ENCODE results near the gene IRAG1. TPM values are rescaled to one million over a fixed set of nuclear protein-coding genes. Genes with fewer than 3 reads are reported as not detected.

Gene IRAG1
- total RNA-seq, 2 experiments from 2014 or later: not detected

DNA sequence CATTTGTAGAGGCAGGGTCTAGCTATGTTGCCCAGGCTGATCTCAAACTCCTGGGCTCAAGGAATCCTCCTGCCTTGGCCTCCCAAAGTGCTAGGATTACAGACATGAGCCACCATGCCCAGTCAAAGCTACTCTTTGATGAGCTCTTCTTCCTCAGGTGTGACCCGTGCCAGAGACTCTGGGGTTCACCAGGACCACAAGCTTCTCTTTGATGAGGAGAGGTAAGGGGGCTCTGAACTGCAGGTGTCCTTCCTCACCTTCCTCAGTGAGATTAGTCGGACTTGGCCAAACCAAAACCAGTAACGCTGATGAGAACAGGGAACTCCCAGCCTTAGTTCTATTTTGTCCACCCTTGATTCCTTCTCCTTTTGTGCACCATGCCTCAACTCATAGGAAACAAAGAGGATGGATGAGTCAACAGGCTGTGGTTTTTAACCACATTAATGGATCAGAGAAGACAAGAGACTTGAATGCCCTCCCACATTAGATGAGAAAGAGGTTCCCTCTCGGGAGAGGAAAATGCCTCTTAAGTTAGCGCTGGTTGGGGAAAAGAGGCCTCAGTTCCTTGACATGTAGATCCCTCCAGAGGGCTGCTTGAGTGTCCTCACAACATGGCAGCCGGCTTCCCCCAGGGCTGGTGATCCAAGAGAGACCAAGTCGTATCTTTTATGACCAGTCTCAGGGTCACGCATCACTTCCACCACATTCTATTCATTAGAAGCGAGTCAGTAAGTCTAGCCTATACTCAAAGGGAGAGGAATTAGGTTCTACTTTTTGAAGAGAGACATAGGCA is 31.8 kb upstream of the IRAG1 start:
- H3K27me3 Mint-ChIP-seq: peaks cover 20% of the 10 kb centered on the region
- no peaks in the 10 kb centered on the region for H3K9me3 Mint-ChIP-seq
- peaks cover 20% of the 10 kb centered on the region for H3K4me1 Mint-ChIP-seq
- peak; percentile 31 for DNase-seq
- no peak overlapping the region for H3K27ac Mint-ChIP-seq
- H3K4me3 Mint-ChIP-seq: no peak overlapping the region
- ChIA-PET CTCF (interaction anchor here (1.1 kb wide), 1 partner anchor 16 kb away, joined by 3 read pairs; no protein-coding TSS in a partner anchor), POLR2A (no interaction called here)
- H3K36me3 Mint-ChIP-seq (ENCODE audit: low read depth): peaks cover 2% of the 10 kb centered on the region

- no peaks in the 10 kb centered on the region for H3K9me3 Mint-ChIP-seq
- no peak overlapping the region for H3K27ac Mint-ChIP-seq
- no peak for DNase-seq
- POLR2A ChIA-PET: no interaction called here
- no peaks in the 10 kb centered on the region for H3K36me3 Mint-ChIP-seq (ENCODE audit: low read depth)
- H3K27me3 Mint-ChIP-seq: peaks cover 13% of the 10 kb centered on the region
- CTCF ChIA-PET: interaction anchor here (0.9 kb wide), 1 partner anchor 9 kb away, joined by 3 read pairs; no protein-coding TSS in a partner anchor
- peaks cover 20% of the 10 kb centered on the region for H3K4me1 Mint-ChIP-seq
- H3K4me3 Mint-ChIP-seq: no peak overlapping the region
Measured at GRCh38 chr11:10722307-10722706, 28.8 kb upstream of the IRAG1 start.

GRCh38 chr11:10720881-10721376 is 27.4 kb upstream of the IRAG1 start:
- H3K4me1 Mint-ChIP-seq: peaks cover 12% of the 10 kb centered on the region
- H3K9me3 Mint-ChIP-seq: no peaks in the 10 kb centered on the region
- ChIA-PET POLR2A (no interaction called here), CTCF (interaction anchor here (0.5 kb wide), 1 partner anchor 413 kb away, joined by 3 read pairs; no protein-coding TSS in a partner anchor)
- no peaks in the 10 kb centered on the region for H3K36me3 Mint-ChIP-seq (ENCODE audit: low read depth)
- H3K27ac Mint-ChIP-seq: no peak overlapping the region
- DNase-seq: no peak
- no peak overlapping the region for H3K4me3 Mint-ChIP-seq
- H3K27me3 Mint-ChIP-seq: peaks cover 13% of the 10 kb centered on the region

- ChIA-PET CTCF (interaction anchor here (1.1 kb wide), 1 partner anchor 10 kb away, joined by 3 read pairs; no protein-coding TSS in a partner anchor), POLR2A (no interaction called here)
- H3K36me3 Mint-ChIP-seq (ENCODE audit: low read depth): no peaks in the 10 kb centered on the region
- no peak for DNase-seq
- peaks cover 3% of the 10 kb centered on the region for H3K4me1 Mint-ChIP-seq
- no peak overlapping the region for H3K27ac Mint-ChIP-seq
- peaks cover 11% of the 10 kb centered on the region for H3K27me3 Mint-ChIP-seq
- H3K9me3 Mint-ChIP-seq: no peaks in the 10 kb centered on the region
- H3K4me3 Mint-ChIP-seq: no peak overlapping the region
Measured at GRCh38 chr11:10719616-10720015, 26.1 kb upstream of the IRAG1 start.

- Mint-ChIP-seq H3K4me1 (no peaks in the 10 kb centered on the region), H3K27me3 (peaks cover 3% of the 10 kb centered on the region), H3K4me3 (no peak overlapping the region), H3K36me3 (ENCODE audit: low read depth) (no peaks in the 10 kb centered on the region), H3K27ac (no peak overlapping the region), H3K9me3 (no peaks in the 10 kb centered on the region)
- ChIA-PET POLR2A (no interaction called here), CTCF (no interaction called here)
- no peak for DNase-seq
Measured at GRCh38 chr11:10716543-10717259, 23.1 kb upstream of the IRAG1 start.

GRCh38 chr11:10716122-10716521 is 22.6 kb upstream of the IRAG1 start:
- H3K27me3 Mint-ChIP-seq: peaks cover 3% of the 10 kb centered on the region
- DNase-seq: no peak
- no peak overlapping the region for H3K27ac Mint-ChIP-seq
- no peaks in the 10 kb centered on the region for H3K4me1 Mint-ChIP-seq
- no peaks in the 10 kb centered on the region for H3K9me3 Mint-ChIP-seq
- CTCF ChIA-PET: no interaction called here
- no peaks in the 10 kb centered on the region for H3K36me3 Mint-ChIP-seq (ENCODE audit: low read depth)
- no peak overlapping the region for H3K4me3 Mint-ChIP-seq
- POLR2A ChIA-PET: no interaction called here

GRCh38 chr11:10715571-10715970 is 22.0 kb upstream of the IRAG1 start:
- Mint-ChIP-seq H3K36me3 (ENCODE audit: low read depth) (no peaks in the 10 kb centered on the region), H3K4me1 (no peaks in the 10 kb centered on the region), H3K27ac (no peak overlapping the region), H3K4me3 (no peak overlapping the region), H3K27me3 (peaks cover 3% of the 10 kb centered on the region), H3K9me3 (no peaks in the 10 kb centered on the region)
- ChIA-PET CTCF (no interaction called here), POLR2A (no interaction called here)
- no peak for DNase-seq

GRCh38 chr11:10709299-10710086 is 15.9 kb upstream of the IRAG1 start:
- Mint-ChIP-seq H3K27me3 (peaks cover 2% of the 10 kb centered on the region), H3K4me3 (no peak overlapping the region), H3K36me3 (ENCODE audit: low read depth) (no peaks in the 10 kb centered on the region), H3K9me3 (no peaks in the 10 kb centered on the region), H3K27ac (no peak overlapping the region), H3K4me1 (no peaks in the 10 kb centered on the region)
- DNase-seq: no peak
- POLR2A ChIA-PET: no interaction called here
- CTCF ChIA-PET: interaction anchor here (0.7 to 1.5 kb wide), 5 partner anchors 16 to 296 kb away, joined by 3 to 5 read pairs (median 3); no protein-coding TSS in a partner anchor

DNA sequence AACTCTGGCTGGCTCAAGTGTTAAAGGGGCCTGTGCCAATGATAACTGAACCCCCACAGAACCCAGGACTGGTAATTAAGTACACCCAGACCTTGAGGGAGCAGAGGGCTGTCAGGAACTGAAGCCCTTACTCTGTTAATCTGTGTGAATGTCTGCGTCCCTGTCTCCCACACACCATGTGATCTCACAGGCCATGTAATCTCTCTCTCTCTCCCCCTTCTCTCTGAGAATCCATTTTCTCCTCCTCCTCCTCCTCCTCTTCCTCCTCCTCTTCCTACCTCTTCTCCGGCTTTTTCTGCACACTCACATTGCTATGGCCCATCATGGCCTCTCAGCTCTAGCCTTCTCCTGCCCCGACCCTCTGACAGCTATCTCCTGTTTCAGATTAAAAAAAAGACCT is 14.6 kb upstream of the IRAG1 start:
- no peaks in the 10 kb centered on the region for H3K4me1 Mint-ChIP-seq
- no peaks in the 10 kb centered on the region for H3K36me3 Mint-ChIP-seq (ENCODE audit: low read depth)
- H3K9me3 Mint-ChIP-seq: no peaks in the 10 kb centered on the region
- no peak overlapping the region for H3K4me3 Mint-ChIP-seq
- CTCF ChIA-PET: interaction anchor here (0.9 to 1.3 kb wide), 2 partner anchors 54 to 304 kb away, joined by 3 to 4 read pairs; no protein-coding TSS in a partner anchor
- DNase-seq: no peak
- peaks cover 2% of the 10 kb centered on the region for H3K27me3 Mint-ChIP-seq
- POLR2A ChIA-PET: no interaction called here
- H3K27ac Mint-ChIP-seq: no peak overlapping the region

DNA sequence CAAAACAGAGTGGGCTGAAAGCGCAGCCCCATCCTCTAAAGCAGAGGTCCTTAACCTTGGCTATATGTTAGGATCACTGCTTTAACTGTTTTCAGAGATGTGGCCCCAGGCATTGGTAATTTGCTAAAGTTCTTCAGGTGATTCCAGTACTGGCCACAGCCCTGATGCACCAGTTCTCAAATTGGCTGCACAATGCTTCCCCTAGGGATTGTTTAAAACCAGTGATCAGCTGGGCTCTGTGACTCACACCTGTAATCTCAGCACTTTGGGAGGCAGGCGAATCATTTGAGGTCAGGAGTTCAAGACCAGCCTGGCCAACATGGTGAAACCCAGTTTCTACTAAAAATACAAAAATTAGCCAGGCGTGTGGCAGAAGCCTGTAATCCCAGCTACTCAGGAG is 8.4 kb upstream of the IRAG1 start:
- Mint-ChIP-seq H3K27ac (no peak overlapping the region), H3K36me3 (ENCODE audit: low read depth) (no peaks in the 10 kb centered on the region), H3K27me3 (peaks cover 2% of the 10 kb centered on the region), H3K9me3 (peaks cover 2% of the 10 kb centered on the region), H3K4me1 (no peaks in the 10 kb centered on the region), H3K4me3 (no peak overlapping the region)
- CTCF ChIA-PET: interaction anchor here (1.3 kb wide), 1 partner anchor 16 kb away, joined by 4 read pairs; no protein-coding TSS in a partner anchor
- DNase-seq: no peak
- POLR2A ChIA-PET: interaction anchor here (0.6 kb wide), 1 partner anchor 1689 kb away, joined by 3 read pairs; no protein-coding TSS in a partner anchor

DNA sequence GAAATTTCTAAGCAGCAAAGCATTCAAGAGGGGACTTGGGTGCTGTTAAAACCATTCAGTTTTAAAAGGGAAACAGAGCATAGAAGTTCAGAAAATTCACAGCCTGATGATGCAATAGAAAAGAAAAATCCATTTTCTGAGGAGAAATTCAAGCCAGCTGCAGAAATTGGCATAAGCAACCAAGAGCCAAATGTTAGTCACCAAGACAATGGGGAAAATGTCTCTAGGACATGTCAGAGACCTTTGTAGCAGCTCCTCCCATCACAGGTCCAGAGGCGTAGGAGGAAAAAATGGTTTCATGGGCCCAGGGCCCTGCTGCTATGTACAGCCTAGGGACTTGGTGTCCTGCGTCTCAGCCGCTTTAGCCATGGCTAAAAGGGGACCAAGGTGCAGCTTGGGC is 5.5 kb upstream of the IRAG1 start:
- H3K4me3 Mint-ChIP-seq: no peak overlapping the region
- ChIA-PET POLR2A (no interaction called here), CTCF (no interaction called here)
- H3K27me3 Mint-ChIP-seq: peaks cover 2% of the 10 kb centered on the region
- no peak overlapping the region for H3K27ac Mint-ChIP-seq
- no peaks in the 10 kb centered on the region for H3K36me3 Mint-ChIP-seq (ENCODE audit: low read depth)
- peaks cover 2% of the 10 kb centered on the region for H3K9me3 Mint-ChIP-seq
- no peak for DNase-seq
- no peaks in the 10 kb centered on the region for H3K4me1 Mint-ChIP-seq

DNA sequence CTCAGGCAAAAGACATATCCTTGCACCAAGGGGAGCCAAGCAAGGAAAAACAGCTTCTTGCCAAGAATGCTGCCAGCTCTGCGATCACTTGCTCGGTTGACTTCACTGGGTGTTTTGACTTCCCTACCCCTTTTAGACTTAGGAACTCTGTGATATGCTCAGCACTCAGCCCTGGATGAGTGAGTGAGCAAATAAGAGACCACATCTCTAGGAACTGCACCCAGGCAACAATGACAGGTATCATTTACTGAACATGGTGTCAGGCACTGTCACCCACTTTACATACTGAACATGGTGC is 3.7 kb upstream of the IRAG1 start:
- no peak overlapping the region for H3K27ac Mint-ChIP-seq
- H3K9me3 Mint-ChIP-seq: peaks cover 2% of the 10 kb centered on the region
- H3K27me3 Mint-ChIP-seq: peaks cover 2% of the 10 kb centered on the region
- ChIA-PET POLR2A (no interaction called here), CTCF (interaction anchor here (0.9 to 1.3 kb wide), 2 partner anchors 8 to 19 kb away, joined by 3 to 4 read pairs; no protein-coding TSS in a partner anchor)
- no peaks in the 10 kb centered on the region for H3K4me1 Mint-ChIP-seq
- H3K36me3 Mint-ChIP-seq (ENCODE audit: low read depth): no peaks in the 10 kb centered on the region
- no peak overlapping the region for H3K4me3 Mint-ChIP-seq
- no peak for DNase-seq

Data from activated CD4-positive, alpha-beta T cell treated with anti-CD3 and anti-CD28 coated beads, Interleukin-2, amount 10 ng/mL, durations not matched to agents 7 days and 5 days (primary cell).